ENCODE data around the gene HTRA3.

DNA sequence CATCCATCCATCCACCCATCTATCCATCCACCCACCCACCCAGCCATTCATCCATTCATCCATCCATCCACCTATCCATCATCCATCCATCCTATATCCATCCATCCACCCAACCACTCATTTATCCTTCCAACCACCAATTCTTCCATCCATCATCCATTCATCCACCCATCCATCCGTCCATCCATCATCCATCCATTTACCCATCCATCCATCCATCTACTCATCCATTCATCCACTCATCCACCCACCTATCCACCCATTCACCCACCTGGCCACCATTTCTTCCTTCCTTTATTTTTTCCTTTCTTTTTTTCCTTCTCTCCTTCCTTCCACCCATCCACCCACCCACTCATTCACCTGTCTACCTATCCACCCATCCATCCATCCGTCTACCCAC, 25.2 kb downstream of the HTRA3 start:
- TF ChIP-seq, protein P1, sequence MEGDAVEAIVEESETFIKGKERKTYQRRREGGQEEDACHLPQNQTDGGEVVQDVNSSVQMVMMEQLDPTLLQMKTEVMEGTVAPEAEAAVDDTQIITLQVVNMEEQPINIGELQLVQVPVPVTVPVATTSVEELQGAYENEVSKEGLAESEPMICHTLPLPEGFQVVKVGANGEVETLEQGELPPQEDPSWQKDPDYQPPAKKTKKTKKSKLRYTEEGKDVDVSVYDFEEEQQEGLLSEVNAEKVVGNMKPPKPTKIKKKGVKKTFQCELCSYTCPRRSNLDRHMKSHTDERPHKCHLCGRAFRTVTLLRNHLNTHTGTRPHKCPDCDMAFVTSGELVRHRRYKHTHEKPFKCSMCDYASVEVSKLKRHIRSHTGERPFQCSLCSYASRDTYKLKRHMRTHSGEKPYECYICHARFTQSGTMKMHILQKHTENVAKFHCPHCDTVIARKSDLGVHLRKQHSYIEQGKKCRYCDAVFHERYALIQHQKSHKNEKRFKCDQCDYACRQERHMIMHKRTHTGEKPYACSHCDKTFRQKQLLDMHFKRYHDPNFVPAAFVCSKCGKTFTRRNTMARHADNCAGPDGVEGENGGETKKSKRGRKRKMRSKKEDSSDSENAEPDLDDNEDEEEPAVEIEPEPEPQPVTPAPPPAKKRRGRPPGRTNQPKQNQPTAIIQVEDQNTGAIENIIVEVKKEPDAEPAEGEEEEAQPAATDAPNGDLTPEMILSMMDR (IDR thresholded peaks at IDR 0.05; ENCODE audit: insufficient read depth, low read length, poor library complexity, severe bottlenecking) = no peak
- no peak for TF ChIP-seq EZH2phosphoT487 (conservative IDR thresholded peaks at IDR 0.05; ENCODE audit: low read length)

Measured in SU-DHL-6 (cell line).